ENCODE measurements around the gene RFX1.
"Not testable (repeated sequence)": the region's sequence is repeated elsewhere in the genome, so short reads cannot be mapped to it uniquely, and the experiment has no call there.

Gene RFX1

DNA sequence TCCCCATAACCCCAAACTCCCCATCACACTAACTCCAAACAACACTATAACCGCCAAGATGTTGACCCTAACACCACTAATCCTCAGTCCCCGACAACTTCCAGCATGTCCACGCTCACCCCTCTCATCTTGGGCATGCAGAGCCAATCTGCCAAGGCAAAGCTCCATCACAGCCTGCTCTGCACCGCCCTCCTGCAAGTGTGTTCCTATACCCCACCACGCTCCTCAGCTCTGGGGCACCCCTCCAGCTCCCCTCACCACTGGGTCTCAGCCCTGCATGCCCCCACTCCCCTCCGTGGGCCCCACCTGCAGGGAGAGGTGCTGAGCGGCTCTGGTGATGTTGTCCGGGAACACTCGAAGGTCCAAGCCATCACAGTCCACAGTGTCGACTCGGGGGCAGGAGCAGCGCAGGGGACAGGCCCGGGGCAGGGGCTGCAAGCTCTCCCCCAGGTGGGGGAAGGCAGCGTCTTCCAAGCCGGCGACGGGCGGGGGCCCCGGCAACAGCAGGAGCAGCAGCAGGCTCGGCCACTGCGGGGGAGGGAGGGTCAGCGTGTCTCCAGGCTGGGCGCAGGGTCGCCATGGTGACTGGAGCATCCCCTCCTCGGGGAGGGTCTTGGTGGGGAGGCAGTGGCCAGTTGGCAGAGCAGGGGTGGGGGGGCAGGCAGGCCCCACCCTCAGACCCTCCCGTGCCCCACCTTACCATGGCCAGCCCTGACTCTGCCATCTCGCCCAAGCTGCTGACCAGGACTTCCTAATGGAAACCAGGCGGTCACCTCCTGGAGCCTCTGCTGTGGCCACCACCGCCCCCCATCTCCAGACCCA is 68.4 kb downstream of the RFX1 start:
- FAIRE-seq (no peak), DNase-seq (ENCODE audit: low spot score) (no peak)

DNA sequence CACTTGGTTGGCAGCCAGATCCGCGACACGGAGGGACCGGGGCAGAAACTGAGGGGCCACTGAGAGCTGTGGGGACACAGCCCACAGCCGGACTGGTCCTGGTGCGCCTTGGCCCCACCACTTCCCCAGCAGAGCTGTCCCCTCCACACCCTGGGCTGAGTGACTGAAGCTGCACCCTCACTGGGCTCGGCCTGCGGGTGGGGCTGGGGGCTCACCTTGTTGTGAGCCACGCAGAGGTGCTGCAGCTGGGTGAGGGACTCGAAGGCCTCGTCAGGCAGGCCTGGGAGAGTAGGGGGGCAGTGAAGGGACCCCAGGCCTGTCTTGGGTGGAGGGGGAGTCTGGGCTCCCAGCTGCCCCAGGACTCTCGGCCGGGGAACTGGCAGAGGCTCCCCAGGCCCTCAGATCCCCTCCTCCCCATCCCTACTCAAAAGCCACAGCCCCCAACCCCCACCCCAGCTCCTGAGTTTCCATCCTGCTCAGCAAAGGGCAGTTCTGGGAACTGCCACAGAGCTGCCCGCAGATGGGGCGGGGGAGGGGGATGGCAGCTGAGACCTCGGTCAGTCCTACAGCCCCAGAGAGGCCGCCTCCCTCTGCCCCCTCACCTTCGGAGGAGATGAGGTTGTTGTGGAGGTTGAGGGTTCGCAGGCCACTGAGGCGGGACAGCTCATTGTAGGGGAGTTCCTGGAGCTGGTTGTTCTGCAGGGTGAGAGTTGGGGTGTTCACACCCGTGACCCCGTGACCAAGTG is 70.2 kb downstream of the RFX1 start:
- DNase-seq (ENCODE audit: low spot score) = no peak
- no peak for FAIRE-seq

DNA sequence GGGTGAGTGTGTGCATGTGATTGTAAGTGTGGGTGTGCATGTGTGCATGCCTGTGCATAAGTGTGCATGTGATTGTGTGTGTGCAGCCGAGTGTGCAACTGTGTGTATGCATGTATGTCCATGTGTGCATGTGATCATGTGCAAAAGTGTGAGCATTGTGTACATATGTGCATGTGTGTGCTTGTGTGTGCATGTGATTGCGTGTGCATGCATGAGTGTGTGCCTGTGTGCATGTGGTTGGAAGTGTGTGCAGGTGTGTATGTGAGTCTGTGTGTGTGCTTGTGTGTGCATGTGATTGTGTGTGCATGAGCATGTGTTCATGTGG is 71.4 kb downstream of the RFX1 start:
- no peak for FAIRE-seq
- DNase-seq (ENCODE audit: low spot score) = no peak

DNA sequence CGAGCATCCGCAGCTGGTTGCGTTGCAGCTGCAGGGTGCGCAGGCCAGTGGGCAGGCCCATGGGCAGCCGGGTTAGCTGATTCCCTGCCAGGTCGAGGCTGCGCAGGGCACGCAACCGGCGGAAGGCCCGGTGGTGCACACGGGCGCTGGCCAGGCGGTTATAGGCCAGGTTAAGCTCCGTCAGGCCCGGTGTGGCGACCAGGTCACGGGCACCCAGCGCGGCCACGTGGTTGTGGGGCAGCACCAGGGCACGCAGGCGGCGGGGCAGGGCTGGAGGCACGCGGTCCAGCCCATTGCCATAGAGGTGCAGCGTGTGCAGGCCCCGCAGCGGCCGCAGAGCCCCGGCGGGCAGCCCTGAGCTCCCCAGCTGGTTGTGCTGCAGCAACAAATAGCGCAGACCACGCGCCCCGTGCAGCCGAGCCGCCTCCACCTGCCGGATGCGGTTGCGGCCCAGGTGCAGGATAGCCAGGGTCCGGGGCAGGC is 73.2 kb downstream of the RFX1 start:
- FAIRE-seq = no peak
- no peak for DNase-seq (ENCODE audit: low spot score)

DNA sequence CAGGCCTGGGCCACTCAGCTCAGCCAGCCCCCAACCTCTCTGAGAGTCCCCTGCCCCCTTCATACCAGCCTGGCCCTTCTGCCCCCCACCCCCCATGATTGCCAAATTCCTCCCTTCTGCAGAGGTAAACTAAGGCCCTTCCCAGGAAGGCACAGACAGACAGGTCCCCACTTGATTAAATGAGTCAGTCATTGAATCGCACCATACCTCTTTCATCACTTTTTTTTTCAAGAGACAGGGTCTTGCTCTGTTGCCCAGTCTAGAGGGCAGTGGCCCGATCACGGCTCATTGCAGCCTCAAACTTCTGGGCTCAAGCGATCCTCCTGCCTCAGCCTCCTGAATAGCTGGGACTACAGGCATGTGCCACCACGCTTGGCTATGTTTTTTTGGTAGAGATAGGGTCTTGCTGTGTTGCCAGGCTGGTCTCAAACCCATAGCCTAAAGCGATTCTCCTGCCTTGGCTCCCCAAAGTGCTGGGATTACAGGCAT is 73.9 kb downstream of the RFX1 start:
- DNase-seq (ENCODE audit: low spot score) (no peak), FAIRE-seq (no peak)

DNA sequence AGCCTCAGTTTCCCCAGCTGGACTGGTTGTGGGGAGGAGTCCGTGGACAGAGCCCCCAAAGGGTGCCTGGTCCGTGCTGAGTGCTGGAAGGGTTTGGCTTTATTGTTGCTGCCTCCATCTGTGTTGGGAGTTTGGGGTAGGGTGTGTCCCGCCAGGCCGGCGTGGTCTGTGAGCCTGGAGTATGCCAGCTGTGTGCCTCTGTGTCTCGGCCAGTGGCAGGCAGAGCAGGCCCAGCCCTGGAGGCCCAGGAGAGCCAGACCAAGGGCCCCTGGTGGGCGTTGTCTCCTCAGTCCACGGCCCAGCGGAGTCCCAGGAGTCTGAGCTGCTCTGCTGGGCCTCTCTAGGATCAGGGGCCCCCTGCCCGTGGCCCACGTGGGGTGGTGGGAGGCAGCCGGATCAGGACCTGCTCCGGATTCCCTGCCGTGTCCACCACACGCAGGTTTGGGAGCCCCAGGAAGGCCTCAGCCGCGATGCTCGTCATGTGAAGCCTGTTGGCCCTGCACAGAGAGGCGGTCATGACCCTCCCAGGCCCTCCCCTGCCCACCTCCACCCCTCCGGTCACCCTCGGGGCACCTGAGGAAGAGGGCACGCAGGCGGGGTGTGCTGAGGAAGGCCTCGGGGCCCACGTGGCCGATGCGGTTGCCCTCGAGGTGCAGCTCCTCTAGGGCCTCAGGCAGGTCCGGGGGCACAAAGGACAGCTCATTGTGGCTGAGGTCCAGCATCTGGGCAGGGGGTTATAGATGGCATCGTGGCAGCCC is 74.5 kb downstream of the RFX1 start:
- FAIRE-seq (no peak), DNase-seq (ENCODE audit: low spot score) (no peak)

DNA sequence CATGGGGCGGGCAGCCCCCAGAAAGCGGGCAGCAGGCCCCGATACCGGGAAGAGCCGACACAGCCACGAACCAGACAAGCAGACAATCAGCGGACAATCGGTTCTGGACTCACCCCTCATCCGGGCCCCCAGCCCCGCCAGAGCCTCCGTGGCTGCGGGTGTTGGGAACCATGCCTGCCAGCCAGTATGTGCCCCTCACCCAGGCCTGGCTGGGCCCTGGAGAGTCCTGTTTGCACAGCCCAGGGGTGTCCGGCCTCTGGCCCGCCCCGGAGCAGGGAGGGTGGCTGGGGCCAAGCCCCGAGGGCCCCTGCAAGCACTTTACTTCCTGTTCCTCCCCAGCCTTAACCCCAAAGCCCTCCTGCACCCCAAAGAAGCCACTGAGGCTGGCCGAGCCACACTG is 75.7 kb downstream of the RFX1 start:
- FAIRE-seq = no peak

DNA sequence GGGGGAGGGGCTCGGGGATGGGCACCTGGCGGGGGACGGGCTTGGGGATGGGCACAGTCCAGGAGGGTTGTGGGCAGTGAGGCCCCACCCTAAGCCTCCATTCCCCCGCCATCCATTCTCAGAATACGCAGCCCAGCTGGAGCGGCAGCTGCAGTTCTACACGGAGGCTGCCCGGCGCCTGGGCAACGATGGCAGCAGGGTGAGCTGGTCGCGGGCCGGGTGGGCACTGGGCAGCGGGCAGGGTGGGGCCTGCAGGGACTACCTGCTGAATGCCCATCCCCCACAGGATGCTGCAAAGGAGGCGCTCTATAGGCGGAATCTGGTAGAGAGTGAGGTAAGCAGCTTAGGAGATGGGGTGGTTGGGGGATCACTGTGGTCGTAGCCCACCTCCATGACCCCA is 76.2 kb downstream of the RFX1 start:
- no peak for DNase-seq (ENCODE audit: low spot score)
- no peak for FAIRE-seq

More for the DNA sequence above, 75.7 kb downstream of the RFX1 start:
- DNase-seq (ENCODE audit: low spot score) = no peak

DNA sequence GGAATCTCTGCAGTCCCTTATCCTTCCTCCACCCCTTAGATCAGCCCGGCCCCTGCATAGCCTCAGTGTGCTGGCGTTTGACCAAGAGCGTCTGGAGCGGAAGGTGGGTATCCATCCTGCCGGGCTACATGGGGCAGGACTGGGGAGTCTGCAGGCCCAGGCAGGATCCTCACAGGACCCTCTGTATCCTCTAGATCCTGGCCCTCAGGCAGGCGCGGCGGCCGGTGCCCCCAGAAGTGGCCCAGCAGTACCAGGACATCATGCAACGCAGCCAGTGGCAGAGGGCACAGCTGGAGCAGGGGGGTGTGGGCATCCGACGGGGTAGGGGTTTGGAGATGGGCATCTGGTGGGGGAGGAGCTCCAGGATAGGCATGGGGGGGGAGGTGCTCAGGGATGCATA is 76.8 kb downstream of the RFX1 start:
- FAIRE-seq = no peak
- DNase-seq (ENCODE audit: low spot score) = no peak

DNA sequence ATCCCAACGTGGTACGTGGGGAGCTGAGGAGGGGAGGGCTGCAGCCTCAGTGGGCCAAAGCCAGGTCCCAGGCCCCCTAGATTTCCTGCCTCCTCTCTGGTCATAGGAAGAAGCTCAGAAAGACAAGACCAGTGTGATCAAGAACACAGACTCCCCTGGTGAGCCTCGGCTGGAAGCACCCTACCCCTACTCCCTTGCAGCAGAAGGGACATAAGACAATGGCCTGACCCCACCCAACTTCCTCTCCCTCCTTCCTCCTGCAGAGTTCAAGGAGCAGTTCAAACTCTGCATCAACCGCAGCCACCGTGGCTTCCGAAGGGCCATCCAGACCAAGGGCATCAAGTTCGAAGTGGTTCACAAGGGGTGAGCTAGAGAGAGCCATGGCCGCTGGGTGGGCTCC is 79.4 kb downstream of the RFX1 start:
- FAIRE-seq (no peak), DNase-seq (ENCODE audit: low spot score) (no peak)

DNA sequence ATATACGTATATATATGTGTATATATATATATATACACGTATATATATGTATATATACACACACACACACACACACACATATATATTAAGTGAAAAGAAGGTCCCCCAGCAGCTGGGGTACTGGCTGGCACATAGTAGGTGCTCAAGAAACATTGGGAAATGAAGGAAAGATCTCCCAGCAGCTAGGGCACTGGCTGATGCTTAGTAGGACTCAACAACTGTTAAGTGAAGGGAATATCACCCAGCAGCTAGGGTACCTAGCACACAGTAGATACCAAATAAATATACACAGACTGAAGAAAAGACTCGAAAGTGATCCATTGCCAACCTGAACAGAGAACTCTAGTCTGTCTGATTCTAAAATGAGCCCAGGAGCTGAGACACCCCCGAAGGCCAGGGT is 80.1 kb downstream of the RFX1 start:
- FAIRE-seq (no peak), DNase-seq (ENCODE audit: low spot score) (no peak)

DNA sequence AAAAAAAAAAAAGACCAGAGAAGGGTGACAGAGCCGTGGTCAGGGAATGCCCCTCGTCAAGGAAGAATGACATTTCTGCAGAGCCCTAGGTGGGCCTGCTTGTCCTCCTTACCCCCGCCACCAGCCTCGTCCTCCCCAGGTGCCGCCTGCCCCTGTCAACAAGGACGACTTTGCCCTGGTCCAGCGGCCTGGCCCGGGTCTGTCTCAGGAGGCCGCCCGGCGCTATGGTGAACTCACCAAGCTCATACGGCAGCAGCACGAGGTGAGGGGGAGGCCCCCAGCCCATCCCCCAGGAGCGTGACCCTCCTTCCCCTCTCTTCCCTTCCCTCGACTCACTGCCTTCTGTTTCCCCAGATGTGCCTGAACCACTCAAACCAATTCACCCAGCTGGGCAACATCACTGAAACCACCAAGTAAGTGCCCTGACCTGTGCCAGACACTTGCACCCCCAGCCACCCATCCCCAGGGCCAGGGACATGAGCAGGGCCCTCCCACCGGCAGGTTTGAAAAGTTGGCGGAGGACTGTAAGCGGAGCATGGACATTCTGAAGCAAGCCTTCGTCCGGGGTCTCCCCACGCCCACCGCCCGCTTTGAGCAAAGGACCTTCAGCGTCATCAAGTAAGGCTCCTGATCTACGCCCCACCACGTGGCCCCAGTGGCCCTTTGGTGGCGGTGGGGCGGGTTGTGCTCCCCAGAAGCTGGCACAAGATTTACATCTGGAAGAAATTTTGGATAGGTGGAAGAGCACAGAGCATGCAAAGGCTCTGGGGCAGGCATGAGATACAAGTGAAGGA is 82.7 kb downstream of the RFX1 start:
- FAIRE-seq = no peak
- no peak for DNase-seq (ENCODE audit: low spot score)

DNA sequence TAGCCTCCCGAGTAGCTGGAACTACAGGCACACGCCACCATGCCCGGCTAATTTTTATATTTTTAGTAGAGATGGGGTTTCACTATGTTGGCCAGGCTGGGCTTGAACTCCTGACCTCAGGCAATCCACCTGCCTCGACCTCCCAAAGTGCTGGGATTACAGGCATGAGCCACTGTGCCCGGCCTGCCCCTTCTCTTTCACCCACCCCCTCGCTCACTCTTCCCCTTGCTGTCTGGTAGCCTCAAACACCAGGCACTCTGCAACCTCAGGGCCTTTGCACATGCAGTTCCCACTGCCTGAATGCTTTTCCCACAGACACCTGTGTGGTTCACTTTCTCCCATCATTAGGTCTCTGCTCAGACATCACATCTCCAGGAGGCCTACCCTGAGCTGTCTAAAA is 84.0 kb downstream of the RFX1 start:
- not testable (repeated sequence) for FAIRE-seq

DNA sequence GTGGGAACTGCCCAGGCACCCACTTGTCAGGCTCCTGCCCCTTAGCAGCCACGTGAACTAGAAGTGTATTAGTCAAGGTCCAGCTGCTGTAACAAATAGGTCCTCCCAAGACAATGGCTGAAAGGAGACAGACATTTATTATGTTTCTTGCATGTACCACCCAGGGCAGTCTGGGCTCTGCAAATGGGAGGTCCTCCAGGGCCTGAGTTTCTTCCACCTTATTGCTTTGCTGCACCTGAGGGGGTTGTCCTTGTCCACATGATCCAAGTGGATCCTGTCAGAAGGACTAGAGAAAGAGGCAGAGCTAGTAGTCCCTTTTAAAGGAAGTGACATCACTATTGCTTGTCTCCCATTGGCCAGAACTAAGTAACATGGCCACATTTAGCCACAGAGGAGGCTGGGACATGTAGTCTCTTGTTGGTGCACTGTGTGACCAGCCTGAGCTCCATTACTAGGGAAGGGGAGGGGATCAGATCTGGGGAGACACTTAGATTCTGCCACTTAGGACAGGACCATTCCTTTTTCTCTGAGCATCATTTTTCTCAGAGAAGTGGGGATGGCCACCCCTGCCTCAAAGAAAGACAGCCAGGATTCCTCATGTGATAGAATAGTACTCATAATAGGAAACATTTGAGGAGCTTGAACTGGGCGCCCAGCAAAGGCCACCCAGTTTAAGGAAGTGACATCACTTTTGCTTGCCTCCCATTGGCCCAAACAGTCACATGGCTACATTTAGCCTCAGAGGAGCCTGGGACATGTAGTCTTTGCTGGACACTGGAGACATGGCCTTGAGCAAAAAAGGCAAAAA is 85.0 kb downstream of the RFX1 start:
- FAIRE-seq (no peak), DNase-seq (ENCODE audit: low spot score) (peak; percentile 28)

More for the DNA sequence above, 84.0 kb downstream of the RFX1 start:
- DNase-seq (ENCODE audit: low spot score) = not testable (repeated sequence)

DNA sequence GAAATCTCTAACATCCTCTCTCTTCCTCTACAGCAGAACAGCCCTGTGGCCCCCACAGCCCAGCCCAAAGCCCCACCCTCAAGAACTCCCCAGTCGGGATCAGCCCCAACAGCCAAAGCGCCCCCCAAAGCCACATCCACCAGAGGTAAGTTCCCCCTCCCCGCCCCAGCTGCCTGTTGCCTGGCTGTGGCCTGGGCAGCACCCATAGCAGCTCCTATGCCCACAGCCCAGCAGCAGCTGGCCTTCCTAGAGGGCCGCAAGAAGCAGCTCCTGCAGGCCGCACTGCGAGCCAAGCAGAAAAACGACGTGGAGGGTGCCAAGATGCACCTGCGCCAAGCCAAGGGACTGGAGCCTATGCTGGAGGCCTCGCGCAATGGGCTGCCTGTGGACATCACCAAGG is 85.6 kb downstream of the RFX1 start:
- no peak for DNase-seq (ENCODE audit: low spot score)
- no peak for FAIRE-seq

DNA sequence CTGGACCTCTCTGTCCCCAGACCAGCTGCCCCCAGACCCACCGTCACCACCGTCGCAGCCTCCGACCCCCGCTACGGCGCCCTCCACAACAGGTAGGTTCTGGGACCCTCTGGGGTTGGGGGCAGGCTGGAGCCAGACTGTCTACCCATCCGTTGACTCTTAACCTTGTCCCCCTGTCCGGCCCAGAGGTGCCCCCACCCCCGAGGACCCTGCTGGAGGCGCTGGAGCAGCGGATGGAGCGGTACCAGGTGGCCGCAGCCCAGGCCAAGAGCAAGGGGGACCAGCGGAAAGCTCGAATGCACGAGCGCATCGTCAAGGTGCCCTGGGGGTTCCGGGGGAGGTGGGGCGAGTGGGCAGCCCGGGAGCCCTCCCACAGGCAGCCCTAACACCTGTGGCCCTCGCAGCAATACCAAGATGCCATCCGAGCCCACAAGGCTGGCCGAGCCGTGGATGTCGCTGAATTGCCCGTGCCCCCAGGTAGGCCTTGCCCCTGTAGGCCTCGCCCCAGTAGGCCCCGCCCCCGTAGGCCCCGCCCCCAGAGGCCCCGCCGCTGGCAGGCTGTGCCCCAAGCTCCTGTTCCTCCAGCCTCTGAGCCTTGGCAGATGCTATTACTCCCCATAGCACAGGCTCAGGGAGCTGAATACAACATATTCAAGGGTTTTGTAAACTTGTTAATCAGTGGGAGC is 87.3 kb downstream of the RFX1 start:
- no peak for DNase-seq (ENCODE audit: low spot score)
- no peak for FAIRE-seq

DNA sequence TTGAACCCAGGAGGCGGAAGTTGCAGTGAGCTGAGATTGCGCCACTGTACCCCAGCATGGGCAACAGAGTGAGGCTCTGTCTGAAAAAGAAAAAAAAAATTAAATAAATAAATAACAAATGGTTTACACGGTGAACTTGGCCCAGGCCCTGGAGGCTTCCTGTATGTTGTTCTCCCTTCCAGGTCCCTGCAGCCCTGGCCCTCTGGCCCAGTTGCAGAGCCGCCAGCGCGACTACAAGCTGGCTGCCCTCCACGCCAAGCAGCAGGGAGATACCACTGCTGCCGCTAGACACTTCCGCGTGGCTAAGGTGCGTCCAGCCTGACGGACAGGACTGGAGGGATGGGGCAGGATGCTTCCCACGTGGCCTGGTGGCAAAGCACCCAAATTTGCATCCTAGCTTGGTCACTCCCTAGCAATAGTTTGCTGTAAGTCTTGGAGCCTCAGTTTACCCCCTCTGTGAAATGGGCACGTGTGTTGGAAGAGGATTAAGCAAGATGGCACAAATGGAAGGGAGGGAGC is 88.2 kb downstream of the RFX1 start:
- DNase-seq (ENCODE audit: low spot score) (no peak), FAIRE-seq (no peak)

DNA sequence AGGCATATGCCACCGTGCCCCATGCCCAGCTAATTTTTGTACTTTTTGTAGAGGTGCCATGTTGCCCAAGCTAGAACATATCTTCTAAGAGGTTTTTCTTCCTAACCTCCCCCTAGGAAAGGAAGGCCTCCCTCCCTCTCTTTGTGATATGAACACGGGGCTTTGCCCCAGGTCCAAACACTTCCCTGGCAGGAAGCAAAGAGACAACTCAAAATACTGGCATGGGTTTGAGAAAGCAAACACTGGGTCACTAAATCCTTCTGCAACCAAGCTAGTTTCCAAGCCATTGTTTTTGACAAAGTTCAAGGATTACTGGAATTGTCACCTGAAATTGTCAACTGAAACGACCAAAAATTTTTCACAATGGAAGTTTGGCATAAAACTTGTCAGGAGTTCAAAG is 91.3 kb downstream of the RFX1 start:
- DNase-seq (ENCODE audit: low spot score) (no peak), FAIRE-seq (no peak)

DNA sequence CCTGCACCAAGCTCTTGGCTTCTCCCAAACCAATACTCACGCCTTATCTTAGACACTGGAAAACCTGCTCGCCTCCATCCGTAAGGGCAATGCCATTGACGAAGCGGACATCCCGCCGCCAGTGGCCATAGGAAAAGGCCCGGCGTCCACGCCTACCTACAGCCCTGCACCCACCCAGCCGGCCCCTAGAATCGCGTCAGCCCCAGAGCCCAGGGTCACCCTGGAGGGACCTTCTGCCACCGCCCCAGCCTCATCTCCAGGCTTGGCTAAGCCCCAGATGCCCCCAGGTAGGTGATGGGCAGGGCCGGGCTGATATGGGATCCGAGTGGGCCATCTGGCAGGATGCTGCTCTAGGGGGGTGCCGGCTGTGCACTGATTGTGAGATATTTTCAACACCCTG is 92.8 kb downstream of the RFX1 start:
- FAIRE-seq (no peak), DNase-seq (ENCODE audit: low spot score) (no peak)
